ENCODE data around the gene RXFP2.

GRCh38 chr13:31805841-31806240 is 66.5 kb downstream of the RXFP2 start:
- TF ChIP-seq CTCF (tag by site-specific recombination; IDR thresholded peaks at IDR 0.05) (no peak), PRDM2 (tag by site-specific recombination; IDR thresholded peaks at IDR 0.05; ENCODE audit: borderline replicate concordance) (no peak), SETDB1 (IDR thresholded peaks at IDR 0.05; ENCODE audit: insufficient read length, low read length) (no peak), BCL11A (tag by site-specific recombination; IDR thresholded peaks at IDR 0.05; ENCODE audit: low read depth) (no peak), ZBTB49 (tag by site-specific recombination; IDR thresholded peaks at IDR 0.05; ENCODE audit: low read depth) (no peak), PBX3 (CRISPR knock-in tag; IDR thresholded peaks at IDR 0.05) (no peak), ZBTB20 (tag by site-specific recombination; IDR thresholded peaks at IDR 0.05) (no peak), ZEB2 (tag by site-specific recombination; IDR thresholded peaks at IDR 0.05) (no peak), KLF1 (tag by site-specific recombination; IDR thresholded peaks at IDR 0.05) (no peak), ZXDB (tag by site-specific recombination; IDR thresholded peaks at IDR 0.05) (no peak), ZNF24 (tag by site-specific recombination; IDR thresholded peaks at IDR 0.05) (no peak), ZFHX2 (tag by site-specific recombination; conservative IDR thresholded peaks at IDR 0.05) (no peak), ZNF23 (tag by site-specific recombination; IDR thresholded peaks at IDR 0.05; ENCODE audit: borderline replicate concordance) (no peak), ZNF274 (IDR thresholded peaks at IDR 0.05; ENCODE audit: low read length) (no peak), ZNF274 (tag by site-specific recombination; IDR thresholded peaks at IDR 0.05; ENCODE audit: borderline replicate concordance) (no peak)
